ENCODE data around the gene RESF1.

DNA sequence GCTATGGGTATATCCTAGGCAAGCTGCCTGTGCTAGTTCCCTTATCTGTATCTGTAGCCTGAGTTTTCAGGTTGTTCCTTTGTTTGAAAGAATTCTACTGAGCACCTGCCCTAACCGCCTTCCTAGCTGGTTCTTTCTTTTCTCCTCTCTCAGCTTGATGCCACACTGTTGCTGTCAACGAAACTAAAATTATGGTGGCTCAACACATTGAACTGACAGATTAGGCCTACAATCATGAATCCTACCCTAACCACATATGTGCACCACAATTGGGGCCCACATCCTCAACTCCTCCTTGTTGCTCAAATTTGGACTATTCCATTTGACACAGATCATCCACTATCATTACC, 36.2 kb upstream of the RESF1 start:
- no peak for TF ChIP-seq POLR2A (IDR thresholded peaks at IDR 0.05)
- TF ChIP-seq, protein P1, sequence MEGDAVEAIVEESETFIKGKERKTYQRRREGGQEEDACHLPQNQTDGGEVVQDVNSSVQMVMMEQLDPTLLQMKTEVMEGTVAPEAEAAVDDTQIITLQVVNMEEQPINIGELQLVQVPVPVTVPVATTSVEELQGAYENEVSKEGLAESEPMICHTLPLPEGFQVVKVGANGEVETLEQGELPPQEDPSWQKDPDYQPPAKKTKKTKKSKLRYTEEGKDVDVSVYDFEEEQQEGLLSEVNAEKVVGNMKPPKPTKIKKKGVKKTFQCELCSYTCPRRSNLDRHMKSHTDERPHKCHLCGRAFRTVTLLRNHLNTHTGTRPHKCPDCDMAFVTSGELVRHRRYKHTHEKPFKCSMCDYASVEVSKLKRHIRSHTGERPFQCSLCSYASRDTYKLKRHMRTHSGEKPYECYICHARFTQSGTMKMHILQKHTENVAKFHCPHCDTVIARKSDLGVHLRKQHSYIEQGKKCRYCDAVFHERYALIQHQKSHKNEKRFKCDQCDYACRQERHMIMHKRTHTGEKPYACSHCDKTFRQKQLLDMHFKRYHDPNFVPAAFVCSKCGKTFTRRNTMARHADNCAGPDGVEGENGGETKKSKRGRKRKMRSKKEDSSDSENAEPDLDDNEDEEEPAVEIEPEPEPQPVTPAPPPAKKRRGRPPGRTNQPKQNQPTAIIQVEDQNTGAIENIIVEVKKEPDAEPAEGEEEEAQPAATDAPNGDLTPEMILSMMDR (IDR thresholded peaks at IDR 0.05 in 4 of 5, conservative IDR thresholded peaks at IDR 0.05 in 1 of 5) = no peak
